PC-3 (cell line): Measurements from ENCODE around the gene GRIN1. TPM values are rescaled to one million over a fixed set of nuclear protein-coding genes. Genes with fewer than 3 reads are reported as not detected.
"Not testable (repeated sequence)": the region's sequence is repeated elsewhere in the genome, so short reads cannot be mapped to it uniquely, and the experiment has no call there.

Experiments used
- ATAC-seq: fragments of 200-7000 bp; cut with Tn5 transposase; 2 replicates; pipeline ENCODE4 v1.9.1; 2020; ENCODE audit warnings: mild to moderate bottlenecking, moderate library complexity
- BruUV-seq: library from RNA; stranded (reverse); fragments of 400-500 nt; replicated peaks from 2 replicates; lab custom pipeline; 2021; lab: Mats Ljungman, UMichigan
- CTCF ChIA-PET: fragments of 300-600 bp; sonication (Branson Sonifier 250); formaldehyde crosslinking; loops from one replicate; lab custom pipeline; 2022; ENCODE audit warnings: antibody characterized with exemption; lab: Charles Lee
- POLR2A ChIA-PET: fragments of 300-600 bp; sonication (Branson Sonifier 250); formaldehyde crosslinking; loops from one replicate; lab custom pipeline; 2022; ENCODE audit warnings: antibody characterized with exemption; ENCODE audit not compliant: unreplicated experiment; lab: Charles Lee
- DNase-seq: peaks from one replicate; pipeline ENCODE4 v3.0.0-alpha.2; 2015
- H2AFZ ChIP-seq: fragments of 300-600 bp; sonication (generic); 2 replicates; pipeline ENCODE4 v1.6.0; 2016; ENCODE audit warnings: antibody characterized with exemption, low read length
- H3F3A ChIP-seq: fragments of 300-600 bp; sonication (generic); one replicate; pipeline ENCODE4 v1.6.0; 2017; ENCODE audit warnings: antibody characterized with exemption, low read length, control low read depth, mild to moderate bottlenecking; ENCODE audit not compliant: unreplicated experiment
- H3K27ac ChIP-seq: fragments of 300-600 bp; sonication (generic); 2 replicates; pipeline ENCODE4 v1.5.1; 2016; ENCODE audit warnings: mild to moderate bottlenecking, low read length
- H3K27me3 ChIP-seq: fragments of 300-600 bp; sonication (generic); 2 replicates; pipeline ENCODE4 v1.6.1; 2016; ENCODE audit warnings: low read length, mixed read lengths
- H3K36me3 ChIP-seq: fragments of 300-600 bp; sonication (generic); 2 replicates; pipeline ENCODE4 v1.6.1; 2016; ENCODE audit warnings: low read depth, mixed run types, low read length, mixed read lengths
- H3K4me1 ChIP-seq: fragments of 300-600 bp; sonication (generic); 2 replicates; pipeline ENCODE4 v1.5.1; 2016; ENCODE audit warnings: low read length; ENCODE audit not compliant: insufficient read depth
- H3K4me2 ChIP-seq: fragments of 300-600 bp; sonication (generic); 2 replicates; pipeline ENCODE4 v1.6.0; 2016; ENCODE audit warnings: low read length
- H3K4me3 ChIP-seq: fragments of 300-600 bp; sonication (generic); 2 replicates; pipeline ENCODE4 v1.5.1; 2016; ENCODE audit warnings: mild to moderate bottlenecking, low read length, mixed read lengths
- H3K79me2 ChIP-seq: fragments of 300-600 bp; sonication (generic); 2 replicates; pipeline ENCODE4 v1.6.1; 2017; ENCODE audit warnings: low read length, mixed read lengths
- H3K9ac ChIP-seq: fragments of 300-600 bp; sonication (generic); 2 replicates; pipeline ENCODE4 v1.6.0; 2016; ENCODE audit warnings: mild to moderate bottlenecking, low read length
- H3K9me2 ChIP-seq: fragments of 300-600 bp; sonication (generic); replicated peaks from 2 replicates; pipeline ENCODE4 v1.6.1; 2016; ENCODE audit warnings: mixed run types, low read length, mixed read lengths
- H3K9me3 ChIP-seq: fragments of 300-600 bp; sonication (generic); 2 replicates; pipeline ENCODE4 v1.6.1; 2016; ENCODE audit warnings: low read length, mixed read lengths
- H4K20me1 ChIP-seq: fragments of 300-600 bp; sonication (generic); 2 replicates; pipeline ENCODE4 v1.6.1; 2016; ENCODE audit warnings: low read length, mixed read lengths
- EZH2 ChIP-seq: fragments of 300-600 bp; sonication (generic); IDR thresholded peaks from one replicate; pipeline ENCODE4 v1.6.1; 2017; ENCODE audit warnings: antibody characterized with exemption, mild to moderate bottlenecking, low read length; ENCODE audit not compliant: unreplicated experiment
- EZH2phosphoT487 ChIP-seq: fragments of 300-600 bp; sonication (generic); IDR thresholded peaks from 2 replicates; pipeline ENCODE4 v1.6.1; 2018; ENCODE audit warnings: mild to moderate bottlenecking, antibody characterized with exemption, low read length, borderline replicate concordance
- intact Hi-C: fragments of 100-400 bp; cut with micrococcal nuclease; formaldehyde crosslinking; loops from 2 replicates; pipeline ENCODE4 v1.9.0; 2023
- total RNA-seq: library from RNA; depleted of rRNA; stranded (reverse); fragments of >200 nt; gene quantifications from 2 replicates; pipeline ENCODE4 v1.2.3, GENCODE V29; 2014
- TF ChIP-seq, protein P1 (sequence below): fragments of 300-600 bp; sonication (generic); conservative IDR thresholded peaks from 2 replicates; pipeline ENCODE4 v1.5.1; 2017; ENCODE audit warnings: antibody characterized with exemption, low read depth, mild to moderate bottlenecking, low read length

GRIN1 gene
- total RNA-seq, 1 experiment from 2014 or later, result 0.11 TPM

DNA sequence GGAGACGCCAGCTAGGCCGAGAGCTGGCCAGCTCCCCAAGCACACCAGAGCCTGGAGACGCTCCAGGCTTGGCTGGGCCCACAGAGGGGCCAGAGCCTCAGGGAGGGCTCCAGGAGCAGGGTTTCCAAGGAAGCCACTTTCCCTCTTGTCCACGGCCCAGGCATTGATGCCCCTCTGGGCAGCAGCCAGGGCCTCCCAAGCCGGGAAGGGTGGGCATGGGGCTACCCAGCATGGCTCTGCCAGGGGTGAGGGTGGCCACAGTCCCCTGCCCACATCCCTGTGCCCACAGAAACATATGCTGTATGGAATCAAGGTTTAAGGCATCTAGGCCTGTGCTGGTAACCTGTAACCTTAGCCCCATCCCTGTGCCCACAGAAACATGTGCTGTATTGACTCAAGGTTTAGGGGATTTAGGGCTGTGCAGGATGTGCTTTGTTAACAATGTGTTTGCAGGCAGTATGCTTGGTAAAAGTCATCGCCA is 22.9 kb upstream of the GRIN1 start:
- H3K9ac ChIP-seq, result no peak overlapping the region
- H2AFZ ChIP-seq, result no peak overlapping the region
- 0 out of 2 replicates have a peak, but pooled peaks cover 5% of the 10 kb centered on the region for H3K4me1 ChIP-seq
- no peaks in the 10 kb centered on the region for H3K36me3 ChIP-seq
- DNase-seq (no peak), ATAC-seq (no peak)
- H4K20me1 ChIP-seq, result no peaks in the 10 kb centered on the region
- no TSS peak for BruUV-seq
- POLR2A ChIA-PET, result interaction anchor here (0.6 kb wide), 1 partner anchor 108 kb away, joined by 5 read pairs; no protein-coding TSS in a partner anchor
- H3K27me3 ChIP-seq, result no peaks in the 10 kb centered on the region
- CTCF ChIA-PET, result no interaction called here
- H3K4me3 ChIP-seq, result no peak overlapping the region
- no peak overlapping the region for H3K27ac ChIP-seq
- no peaks in the 10 kb centered on the region for H3K9me3 ChIP-seq
- TF ChIP-seq EZH2, result no peak
- no peak for TF ChIP-seq EZH2phosphoT487
- TF ChIP-seq, protein P1, sequence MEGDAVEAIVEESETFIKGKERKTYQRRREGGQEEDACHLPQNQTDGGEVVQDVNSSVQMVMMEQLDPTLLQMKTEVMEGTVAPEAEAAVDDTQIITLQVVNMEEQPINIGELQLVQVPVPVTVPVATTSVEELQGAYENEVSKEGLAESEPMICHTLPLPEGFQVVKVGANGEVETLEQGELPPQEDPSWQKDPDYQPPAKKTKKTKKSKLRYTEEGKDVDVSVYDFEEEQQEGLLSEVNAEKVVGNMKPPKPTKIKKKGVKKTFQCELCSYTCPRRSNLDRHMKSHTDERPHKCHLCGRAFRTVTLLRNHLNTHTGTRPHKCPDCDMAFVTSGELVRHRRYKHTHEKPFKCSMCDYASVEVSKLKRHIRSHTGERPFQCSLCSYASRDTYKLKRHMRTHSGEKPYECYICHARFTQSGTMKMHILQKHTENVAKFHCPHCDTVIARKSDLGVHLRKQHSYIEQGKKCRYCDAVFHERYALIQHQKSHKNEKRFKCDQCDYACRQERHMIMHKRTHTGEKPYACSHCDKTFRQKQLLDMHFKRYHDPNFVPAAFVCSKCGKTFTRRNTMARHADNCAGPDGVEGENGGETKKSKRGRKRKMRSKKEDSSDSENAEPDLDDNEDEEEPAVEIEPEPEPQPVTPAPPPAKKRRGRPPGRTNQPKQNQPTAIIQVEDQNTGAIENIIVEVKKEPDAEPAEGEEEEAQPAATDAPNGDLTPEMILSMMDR, result no peak
- no peaks in the 10 kb centered on the region for H3F3A ChIP-seq
- no peaks in the 10 kb centered on the region for H3K9me2 ChIP-seq
- H3K4me2 ChIP-seq, result no peak overlapping the region
- intact Hi-C loops, result loop anchor here (5.0 kb wide), 1 partner anchor 111 kb away; the partner anchor contains the start of genes CYSRT1 and RNF224
- H3K79me2 ChIP-seq, result no peaks in the 10 kb centered on the region

DNA sequence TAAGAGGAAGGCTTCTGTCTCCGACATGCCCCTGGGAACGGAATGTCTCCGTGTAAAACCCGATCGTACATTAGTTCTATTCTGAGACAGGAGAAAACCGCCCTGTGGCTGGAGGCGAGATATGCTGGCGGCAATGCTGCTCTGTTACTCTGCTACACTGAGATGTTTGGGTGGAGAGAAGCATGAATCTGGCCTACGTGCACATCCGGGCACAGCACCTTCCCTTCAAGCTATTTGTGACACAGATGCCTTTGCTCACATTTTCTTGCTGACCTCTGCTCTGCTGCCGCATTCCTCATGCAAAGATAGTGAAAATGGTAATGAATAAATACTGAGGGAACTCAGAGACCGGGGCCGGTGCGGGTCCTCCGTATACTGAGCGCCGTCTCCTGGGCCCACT is 22.2 kb upstream of the GRIN1 start:
- ATAC-seq (no peak), DNase-seq (no peak)
- no TSS peak for BruUV-seq
- ChIA-PET CTCF (no interaction called here), POLR2A (interaction anchor here (0.6 kb wide), 1 partner anchor 107 kb away, joined by 5 read pairs; no protein-coding TSS in a partner anchor)
- Histone ChIP-seq H3K27ac (no peak overlapping the region), H3K27me3 (no peaks in the 10 kb centered on the region), H3K4me2 (no peak overlapping the region), H3F3A (no peaks in the 10 kb centered on the region), H3K4me1 (0 out of 2 replicates have a peak, but pooled peaks cover 5% of the 10 kb centered on the region), H3K36me3 (no peaks in the 10 kb centered on the region), H3K9ac (no peak overlapping the region), H3K9me2 (no peaks in the 10 kb centered on the region), H2AFZ (no peak overlapping the region), H4K20me1 (no peaks in the 10 kb centered on the region), H3K79me2 (no peaks in the 10 kb centered on the region), H3K4me3 (no peak overlapping the region), H3K9me3 (no peaks in the 10 kb centered on the region)
- intact Hi-C loops, result loop anchor here (5.0 kb wide), 1 partner anchor 111 kb away; the partner anchor contains the start of genes CYSRT1 and RNF224
- TF ChIP-seq, protein P1, result no peak
- TF ChIP-seq EZH2, result no peak
- no peak for TF ChIP-seq EZH2phosphoT487

DNA sequence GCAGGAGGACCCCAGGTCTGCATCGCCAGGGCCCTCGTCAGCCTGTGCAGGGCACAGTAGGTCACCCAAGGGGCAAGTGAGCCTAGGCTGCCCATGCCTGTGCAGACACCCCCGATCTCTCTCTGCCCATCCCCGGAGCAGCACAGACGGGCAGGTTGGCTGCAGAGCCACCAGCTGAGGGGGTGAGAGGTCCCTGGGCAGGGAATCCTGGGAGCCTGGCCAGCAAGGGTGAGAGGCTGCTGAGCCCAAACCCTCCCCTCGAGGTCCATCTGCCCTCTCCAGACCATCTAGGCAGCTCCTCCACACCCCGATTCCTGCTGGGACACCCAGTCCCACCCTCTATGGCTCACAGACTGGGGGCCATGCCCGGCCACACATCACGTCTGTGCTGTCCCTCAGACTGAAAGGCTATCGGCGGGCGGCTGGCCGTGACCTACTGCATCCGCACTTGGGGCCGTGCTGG is 21.7 kb upstream of the GRIN1 start:
- Histone ChIP-seq H3K36me3 (no peaks in the 10 kb centered on the region), H3K9me3 (no peaks in the 10 kb centered on the region), H4K20me1 (no peaks in the 10 kb centered on the region), H3K79me2 (no peaks in the 10 kb centered on the region), H3F3A (no peaks in the 10 kb centered on the region), H3K4me2 (no peak overlapping the region), H3K27ac (no peak overlapping the region), H3K27me3 (no peaks in the 10 kb centered on the region), H3K4me3 (no peak overlapping the region), H3K4me1 (0 out of 2 replicates have a peak, but pooled peaks cover 5% of the 10 kb centered on the region), H3K9ac (no peak overlapping the region), H3K9me2 (no peaks in the 10 kb centered on the region), H2AFZ (no peak overlapping the region)
- TF ChIP-seq EZH2phosphoT487 (no peak), EZH2 (no peak)
- TF ChIP-seq, protein P1, result no peak
- CTCF ChIA-PET, result no interaction called here
- BruUV-seq, result no TSS peak
- intact Hi-C loops, result loop anchor here (5.0 kb wide), 1 partner anchor 110 kb away; the partner anchor contains the start of genes CYSRT1 and RNF224
- DNase-seq (no peak), ATAC-seq (no peak)
- POLR2A ChIA-PET, result no interaction called here

DNA sequence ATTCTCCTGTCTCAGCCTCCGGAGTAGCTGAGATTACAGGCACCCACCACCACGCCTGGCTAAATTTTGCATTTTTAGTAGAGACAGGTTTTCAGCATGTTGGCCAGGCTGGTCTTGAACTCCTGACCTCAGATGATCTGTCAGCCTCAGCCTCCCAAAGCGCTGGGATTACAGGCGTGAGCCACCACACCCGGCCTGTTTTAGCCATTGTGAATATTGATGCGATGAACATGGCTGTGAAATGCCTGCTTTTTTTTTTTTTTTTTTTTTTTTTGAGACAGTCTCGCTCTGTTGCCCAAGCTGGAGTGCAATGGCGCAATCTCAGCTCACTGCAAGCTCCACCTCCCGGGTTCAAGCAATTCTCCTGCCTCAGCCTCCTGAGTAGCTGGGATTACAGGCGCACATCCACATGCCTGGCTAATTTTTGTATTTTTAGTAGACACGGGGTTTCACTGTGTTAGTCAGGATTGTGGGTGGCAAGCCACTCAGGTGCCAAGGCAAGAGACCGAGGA is 20.8 kb upstream of the GRIN1 start:
- H3K4me1 ChIP-seq, CTCF ChIA-PET: not testable (repeated sequence)

More for the DNA sequence above, 20.8 kb upstream of the GRIN1 start:
- H3K9ac ChIP-seq, H4K20me1 ChIP-seq, H3K27me3 ChIP-seq, H3K27ac ChIP-seq, H3K79me2 ChIP-seq, BruUV-seq, H3K9me3 ChIP-seq, H2AFZ ChIP-seq, ATAC-seq, H3K9me2 ChIP-seq, H3K4me3 ChIP-seq, POLR2A ChIA-PET, H3F3A ChIP-seq, H3K36me3 ChIP-seq, DNase-seq, H3K4me2 ChIP-seq: not testable (repeated sequence)
- intact Hi-C loops, result loop anchor here (5.0 kb wide), 1 partner anchor 109 kb away; the partner anchor contains the start of genes CYSRT1 and RNF224
